SU-DHL-6 (cell line): ENCODE results near the gene TADA2B.

Experiments used
- H2AFZ ChIP-seq: fragments of 200-600 bp; sonication (generic); 2 replicates; pipeline ENCODE4 v1.6.1; 2014; ENCODE audit warnings: low read depth, mild to moderate bottlenecking, moderate library complexity, mixed read lengths, antibody characterized with exemption, low read length; ENCODE audit not compliant: severe bottlenecking
- H3F3A ChIP-seq: fragments of 200-600 bp; shearing (Covaris generic); 2 replicates; pipeline ENCODE4 v1.6.0; 2016; ENCODE audit warnings: antibody characterized with exemption, mild to moderate bottlenecking; ENCODE audit not compliant: insufficient read depth
- H3K27ac ChIP-seq: fragments of 200-600 bp; sonication (generic); 2 replicates; pipeline ENCODE4 v1.5.1; 2016; ENCODE audit warnings: low read depth, mild to moderate bottlenecking, low read length, moderate library complexity, mixed read lengths
- H3K27me3 ChIP-seq: fragments of 200-600 bp; sonication (generic), shearing (Covaris generic); 2 replicates; pipeline ENCODE4 v1.6.0; 2014; ENCODE audit warnings: mild to moderate bottlenecking, low read length
- H3K36me3 ChIP-seq: fragments of 200-600 bp; sonication (generic); 2 replicates; pipeline ENCODE4 v1.6.1; 2014; ENCODE audit warnings: mild to moderate bottlenecking, low read length, mixed read lengths
- H3K4me2 ChIP-seq: fragments of 300-600, 200-600 bp; shearing (Covaris generic), sonication (generic); 2 replicates; pipeline ENCODE4 v1.6.0; 2014; ENCODE audit warnings: low read length, low read depth, mild to moderate bottlenecking; ENCODE audit not compliant: poor library complexity, severe bottlenecking
- H3K4me3 ChIP-seq: fragments of 200-600 bp; sonication (generic); 2 replicates; pipeline ENCODE4 v1.5.1; 2014; ENCODE audit warnings: antibody characterized with exemption, low read length, mild to moderate bottlenecking, mixed read lengths; ENCODE audit not compliant: insufficient read depth, poor library complexity, severe bottlenecking
- H3K79me2 ChIP-seq: fragments of 200-600 bp; sonication (generic); 2 replicates; pipeline ENCODE4 v1.6.1; 2014; ENCODE audit warnings: mild to moderate bottlenecking, low read length, moderate library complexity; ENCODE audit not compliant: insufficient read depth
- H3K9ac ChIP-seq: fragments of 200-600 bp; sonication (generic); 2 replicates; pipeline ENCODE4 v1.7.0; 2014; ENCODE audit warnings: mild to moderate bottlenecking, low read length
- H3K9me2 ChIP-seq: fragments of 200-600 bp; sonication (generic); replicated peaks from 2 replicates; pipeline ENCODE4 v1.6.1; 2014; ENCODE audit warnings: low read length; ENCODE audit not compliant: insufficient read depth
- H3K9me3 ChIP-seq: fragments of 200-600 bp; sonication (generic); 2 replicates; pipeline ENCODE4 v1.6.1; 2014; ENCODE audit warnings: low read length, mixed read lengths; ENCODE audit not compliant: insufficient read depth
- H4K20me1 ChIP-seq: fragments of 200-600 bp; sonication (generic); 2 replicates; pipeline ENCODE4 v1.6.1; 2014; ENCODE audit warnings: low read depth, mild to moderate bottlenecking, antibody characterized with exemption, low read length, moderate library complexity, mixed read lengths
- CTCF ChIP-seq: fragments of 200-600 bp; sonication (generic); IDR thresholded peaks from one replicate; pipeline ENCODE4 v1.5.1; 2017; ENCODE audit warnings: antibody characterized with exemption, mild to moderate bottlenecking, low read length, moderate library complexity; ENCODE audit not compliant: insufficient read depth, poor library complexity, severe bottlenecking
- EZH2phosphoT487 ChIP-seq: fragments of 200-600 bp; sonication (generic), shearing (Covaris generic); conservative IDR thresholded peaks from 2 replicates; pipeline ENCODE4 v1.6.1; 2018; ENCODE audit warnings: mild to moderate bottlenecking, antibody characterized with exemption, low read length, moderate library complexity, mixed read lengths

Gene TADA2B

GRCh38 chr4:7021355-7021754 lies 21.8 kb upstream of the TADA2B start:
- Histone ChIP-seq H3K27ac (no peak overlapping the region), H3K36me3 (no peaks in the 10 kb centered on the region), H2AFZ (no peak overlapping the region)

GRCh38 chr4:7021930-7022664 lies 21.1 kb upstream of the TADA2B start:
- no peaks in the 10 kb centered on the region for H3K79me2 ChIP-seq
- H2AFZ ChIP-seq, result no peak overlapping the region
- H3K4me3 ChIP-seq, result no peak overlapping the region
- H3F3A ChIP-seq, result no peaks in the 10 kb centered on the region
- H3K27me3 ChIP-seq, result no peaks in the 10 kb centered on the region
- TF ChIP-seq EZH2phosphoT487, result no peak
- TF ChIP-seq CTCF, result no peak
- H3K9me2 ChIP-seq, result no peaks in the 10 kb centered on the region
- no peaks in the 10 kb centered on the region for H3K36me3 ChIP-seq
- H4K20me1 ChIP-seq, result no peaks in the 10 kb centered on the region
- no peak overlapping the region for H3K4me2 ChIP-seq
- no peak overlapping the region for H3K9ac ChIP-seq
- H3K9me3 ChIP-seq, result no peaks in the 10 kb centered on the region
- no peak overlapping the region for H3K27ac ChIP-seq

More at GRCh38 chr4:7021355-7021754, 21.8 kb upstream of the TADA2B start:
- Histone ChIP-seq H3K4me2 (no peak overlapping the region), H3K9me2 (no peaks in the 10 kb centered on the region), H3K9me3 (no peaks in the 10 kb centered on the region), H3F3A (no peaks in the 10 kb centered on the region), H3K4me3 (no peak overlapping the region), H4K20me1 (no peaks in the 10 kb centered on the region), H3K79me2 (no peaks in the 10 kb centered on the region), H3K27me3 (no peaks in the 10 kb centered on the region), H3K9ac (no peak overlapping the region)
- no peak for TF ChIP-seq EZH2phosphoT487
- no peak for TF ChIP-seq CTCF

GRCh38 chr4:7023486-7023885 lies 19.7 kb upstream of the TADA2B start:
- Histone ChIP-seq H3K9ac (no peak overlapping the region), H3K36me3 (no peaks in the 10 kb centered on the region), H4K20me1 (no peaks in the 10 kb centered on the region)

More at GRCh38 chr4:7023486-7023885, 19.7 kb upstream of the TADA2B start:
- H3K79me2 ChIP-seq, result no peaks in the 10 kb centered on the region
- H2AFZ ChIP-seq, result no peak overlapping the region
- H3K27me3 ChIP-seq, result no peaks in the 10 kb centered on the region
- no peaks in the 10 kb centered on the region for H3K9me2 ChIP-seq
- H3K4me3 ChIP-seq, result no peak overlapping the region
- no peak overlapping the region for H3K4me2 ChIP-seq
- H3K27ac ChIP-seq, result no peak overlapping the region
- no peaks in the 10 kb centered on the region for H3K9me3 ChIP-seq
- H3F3A ChIP-seq, result no peaks in the 10 kb centered on the region
- no peak for TF ChIP-seq EZH2phosphoT487
- no peak for TF ChIP-seq CTCF
